Stomach (tissue), 9 donors: Measurements from ENCODE around the gene ROPN1. TPM values are rescaled to one million over a fixed set of nuclear protein-coding genes. Genes with fewer than 3 reads are reported as not detected.
"Not testable (repeated sequence)": the region's sequence is repeated elsewhere in the genome, so short reads cannot be mapped to it uniquely, and the experiment has no call there.

Source experiments
- DNase-seq, 2 donors: peaks; one replicate each; pipeline versions ENCODE4 v3.0.0 to v3.0.0-alpha.2; 2013 to 2019
- H3K27ac ChIP-seq, 5 donors: fragments of 200-600 bp in 4 of 5; sonication (generic) in 4 of 5; one replicate each; pipeline ENCODE4 v1.5.1; 2013 to 2019; ENCODE audit warnings: mild to moderate bottlenecking in 1 of 5, moderate library complexity in 1 of 5
- H3K27me3 ChIP-seq, 3 donors: fragments of 200-600 bp; sonication (generic); one replicate each; pipeline ENCODE4 v1.5.1; 2017 to 2019; ENCODE audit warnings: mixed run types in 1 of 3
- H3K36me3 ChIP-seq, 4 donors: fragments of 200-600 bp; sonication (generic); 1 replicate in 3 of 4; 2 replicates in 1 of 4; pipeline ENCODE4 v1.5.1; 2016 to 2019
- H3K4me1 ChIP-seq, 4 donors: fragments of 200-600 bp; sonication (generic); one replicate each; pipeline ENCODE4 v1.5.1; 2016 to 2019
- H3K4me3 ChIP-seq, 4 donors: fragments of 200-600 bp; sonication (generic) in 3 of 4; one replicate each; pipeline ENCODE4 v1.5.1; 2016 to 2019; ENCODE audit warnings: mild to moderate bottlenecking in 1 of 4
- H3K9me3 ChIP-seq, 4 donors: fragments of 200-600 bp; sonication (generic); one replicate each; pipeline ENCODE4 v1.5.1; 2016 to 2019
- EP300 ChIP-seq: sonication (generic); formaldehyde crosslinking; IDR thresholded peaks from one replicate; pipeline ENCODE4 v1.6.1; 2017; ENCODE audit warnings: antibody characterized with exemption
- POLR2A ChIP-seq, 4 donors: fragments of 450-650 bp; IDR thresholded peaks; one replicate each; pipeline ENCODE4 v1.6.1; 2016; ENCODE audit warnings: antibody characterized with exemption in 4 of 4, control low read depth in 2 of 4, mild to moderate bottlenecking in 1 of 4, moderate library complexity in 1 of 4
- POLR2AphosphoS5 ChIP-seq, 3 donors: sonication (generic); formaldehyde crosslinking; IDR thresholded peaks; one replicate each; pipeline ENCODE4 v1.6.1; 2016; ENCODE audit warnings: antibody characterized with exemption in 3 of 3
- WGBS, 5 donors: extraction: QIAGEN DNeasy Blood & Tissue Kit in 3 of 5; methylation state at CpG; one replicate each; pipeline versions ENCODE4 v1.1.5 to v1.1.7; 2013 to 2018; 5-methylcytosine and 5-hydroxymethylcytosine counted together
- intact Hi-C: fragments of 100-400 bp; cut with DNase I; formaldehyde crosslinking; loops from one replicate; pipeline ENCODE4 v1.15.1; 2023; ENCODE audit warnings: low total_unique reads
- polyA plus RNA-seq, 3 donors: library from polyadenylated mRNA; stranded (reverse); fragments of 200-250 nt; gene quantifications; one replicate each; pipeline ENCODE4 v1.2.3, GENCODE V29; 2013
- total RNA-seq, 5 donors: library from RNA; depleted of rRNA; stranded (reverse); fragments of >200 nt; gene quantifications; one replicate each; pipeline versions ENCODE4 v1.1.0 to v1.2.3, GENCODE V29; 2014 to 2016
- TF ChIP-seq, protein P1 (sequence below), 7 experiments: fragments of 450-650 bp in 4 of 7; fragments of 200-600 bp in 3 of 7; sonication (generic) in 3 of 7; IDR thresholded peaks; one replicate each; pipeline ENCODE4 v1.5.1; 2016 to 2019; ENCODE audit warnings: antibody characterized with exemption in 7 of 7, control low read depth in 2 of 7, mild to moderate bottlenecking in 1 of 7
- donor health status: healthy with polysubstance abuse.
- donor health status: Bipolar disorder and iron deficiency.
- donor health status: healthy.

Gene ROPN1
- total and polyA plus RNA-seq, 8 donors: 0.15 to 0.55 TPM; not detected in 6

DNA sequence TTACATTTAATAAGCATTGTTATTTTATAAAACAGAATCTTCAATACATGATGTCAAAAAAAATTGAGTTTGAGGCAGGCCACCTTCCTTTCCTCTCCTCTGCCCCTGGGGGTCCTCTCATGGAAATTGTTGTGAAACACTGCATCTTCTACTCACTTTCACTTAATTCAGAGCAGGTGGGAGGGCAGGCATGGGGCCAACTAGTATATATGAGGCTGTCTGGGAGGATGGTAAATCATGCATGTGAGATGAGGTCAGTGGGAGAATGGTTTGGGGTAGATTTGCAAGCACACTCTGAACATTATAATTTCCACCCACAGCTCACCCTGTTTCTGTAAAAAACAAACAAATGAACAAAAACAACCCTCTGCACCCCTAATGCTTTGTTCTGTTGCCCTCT, 20.5 kb downstream of the ROPN1 start:
- Histone ChIP-seq H3K4me3 (no peak overlapping the region), H3K9me3 (no peaks in the 10 kb centered on the region), H3K27ac (no peak overlapping the region), H3K36me3 (no peaks in the 10 kb centered on the region), H3K27me3 (peaks cover 0 to 6% (median 0%) of the 10 kb centered on the region in 3 donors), H3K4me1 (no peaks in the 10 kb centered on the region)
- DNase-seq: no peak
- intact Hi-C loops: no loop called here
- TF ChIP-seq POLR2A (IDR thresholded peaks at IDR 0.05): no peak
- no peak for TF ChIP-seq POLR2AphosphoS5 (IDR thresholded peaks at IDR 0.05)
- TF ChIP-seq EP300: no peak
- TF ChIP-seq, protein P1, sequence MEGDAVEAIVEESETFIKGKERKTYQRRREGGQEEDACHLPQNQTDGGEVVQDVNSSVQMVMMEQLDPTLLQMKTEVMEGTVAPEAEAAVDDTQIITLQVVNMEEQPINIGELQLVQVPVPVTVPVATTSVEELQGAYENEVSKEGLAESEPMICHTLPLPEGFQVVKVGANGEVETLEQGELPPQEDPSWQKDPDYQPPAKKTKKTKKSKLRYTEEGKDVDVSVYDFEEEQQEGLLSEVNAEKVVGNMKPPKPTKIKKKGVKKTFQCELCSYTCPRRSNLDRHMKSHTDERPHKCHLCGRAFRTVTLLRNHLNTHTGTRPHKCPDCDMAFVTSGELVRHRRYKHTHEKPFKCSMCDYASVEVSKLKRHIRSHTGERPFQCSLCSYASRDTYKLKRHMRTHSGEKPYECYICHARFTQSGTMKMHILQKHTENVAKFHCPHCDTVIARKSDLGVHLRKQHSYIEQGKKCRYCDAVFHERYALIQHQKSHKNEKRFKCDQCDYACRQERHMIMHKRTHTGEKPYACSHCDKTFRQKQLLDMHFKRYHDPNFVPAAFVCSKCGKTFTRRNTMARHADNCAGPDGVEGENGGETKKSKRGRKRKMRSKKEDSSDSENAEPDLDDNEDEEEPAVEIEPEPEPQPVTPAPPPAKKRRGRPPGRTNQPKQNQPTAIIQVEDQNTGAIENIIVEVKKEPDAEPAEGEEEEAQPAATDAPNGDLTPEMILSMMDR (IDR thresholded peaks at IDR 0.05): no peak

DNA sequence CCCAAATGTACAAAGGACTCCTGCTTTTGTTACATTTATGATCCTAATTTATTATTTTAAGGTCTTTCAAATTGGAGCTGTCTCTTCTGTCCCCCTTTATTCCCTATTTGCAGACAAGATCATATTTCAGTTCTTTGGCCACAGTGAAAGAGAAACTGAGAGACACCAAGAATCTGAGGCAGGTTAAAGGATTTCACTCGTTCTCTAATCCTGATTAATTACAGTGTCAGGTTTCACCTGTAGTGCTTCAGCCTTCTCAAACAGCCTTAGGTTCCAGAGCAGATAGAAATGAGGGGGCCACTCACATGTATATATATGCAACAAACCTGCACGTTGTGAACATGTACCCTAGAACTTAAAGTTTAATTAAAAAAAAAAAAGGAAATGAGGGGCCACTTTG, 24.7 kb downstream of the ROPN1 start:
- DNase-seq, intact Hi-C loops, H3K4me1 ChIP-seq, H3K9me3 ChIP-seq, H3K27ac ChIP-seq, H3K36me3 ChIP-seq, H3K4me3 ChIP-seq, H3K27me3 ChIP-seq: not testable (repeated sequence)
- 18 to 27% (median 26%) methylated on average over 2 of the region's 2 CpGs for WGBS, 5 donors

DNA sequence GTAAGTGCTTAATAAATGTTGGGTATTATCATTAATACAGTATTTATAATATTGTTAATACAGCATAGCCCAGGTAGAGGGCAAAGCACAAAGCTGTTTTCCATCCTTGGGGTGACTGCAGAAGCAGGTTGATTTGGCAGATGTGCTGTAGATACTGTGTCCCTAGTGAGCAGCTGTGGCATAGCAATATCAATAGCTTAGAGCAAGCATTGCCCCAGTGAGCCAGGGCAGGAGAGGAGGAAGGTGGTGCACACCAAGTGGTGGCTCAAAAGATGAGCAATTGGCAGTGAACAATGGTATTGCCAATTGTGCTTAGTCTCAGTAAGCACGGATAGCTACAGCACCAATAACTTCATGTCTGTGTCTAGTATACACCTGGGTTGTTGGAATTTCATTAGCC, 25.1 kb downstream of the ROPN1 start:
- DNase-seq, H3K27me3 ChIP-seq, H3K4me1 ChIP-seq, intact Hi-C loops, H3K4me3 ChIP-seq, H3K27ac ChIP-seq, H3K9me3 ChIP-seq, H3K36me3 ChIP-seq: not testable (repeated sequence)
- WGBS, 5 donors: 46 to 83% (median 55%) methylated on average over 1 of the region's 1 CpG

DNA sequence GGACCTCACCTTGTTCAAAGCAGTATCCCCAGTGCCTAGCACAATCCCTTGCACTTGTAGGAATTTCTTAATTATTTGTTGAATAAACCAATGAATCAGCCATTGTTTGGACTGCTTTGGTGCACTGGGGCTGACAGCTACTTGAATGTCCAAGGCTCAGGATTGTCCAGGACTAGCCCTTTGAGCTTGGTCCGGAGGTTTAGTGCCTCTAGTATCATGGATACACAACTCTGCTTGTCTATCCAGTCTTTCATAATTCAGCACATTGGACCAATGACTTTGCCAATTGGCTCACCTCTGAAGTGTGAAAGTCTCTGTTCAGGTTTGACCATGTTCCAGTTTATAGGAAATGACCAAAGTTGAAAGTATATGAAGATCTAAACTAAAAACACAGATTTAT, 27.1 kb downstream of the ROPN1 start:
- intact Hi-C loops, H3K4me3 ChIP-seq, H3K27ac ChIP-seq, H3K36me3 ChIP-seq, H3K9me3 ChIP-seq, DNase-seq, H3K27me3 ChIP-seq: not testable (repeated sequence)
- WGBS, 5 donors: 71 to 91% (median 83%) methylated on average over 1 of the region's 1 CpG
- peaks cover 4 to 17% (median 8%) of the 10 kb centered on the region in 4 donors for H3K4me1 ChIP-seq

DNA sequence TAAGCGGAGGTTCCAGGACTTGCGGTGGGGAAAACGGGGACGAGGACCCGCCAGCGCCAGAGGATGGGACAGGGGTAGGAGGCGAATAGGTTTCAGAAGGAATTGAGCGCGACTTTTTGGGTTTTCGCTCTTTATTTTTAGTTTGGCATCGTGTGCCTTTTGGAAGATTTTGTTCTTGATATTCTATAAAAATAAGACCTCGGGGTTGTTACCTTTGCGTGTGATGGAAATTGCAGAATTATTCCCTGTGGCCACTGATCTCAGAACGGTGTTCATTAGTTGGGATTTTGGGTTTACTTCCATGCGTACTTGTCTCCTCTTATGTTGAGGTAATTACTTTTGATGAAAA, 30.4 kb downstream of the ROPN1 start:
- WGBS, 5 donors: 4 to 8% (median 7%) methylated on average over 15 of the region's 15 CpGs
- no peaks in the 10 kb centered on the region for H3K36me3 ChIP-seq
- peak overlapping the region; percentile 65 to 85 (median 72) for H3K4me3 ChIP-seq
- no peaks in the 10 kb centered on the region for H3K9me3 ChIP-seq
- no peaks in the 10 kb centered on the region for H3K27me3 ChIP-seq
- TF ChIP-seq POLR2A (IDR thresholded peaks at IDR 0.05) (no peak), EP300 (no peak), POLR2AphosphoS5 (IDR thresholded peaks at IDR 0.05) (no peak)
- TF ChIP-seq, protein P1 (IDR thresholded peaks at IDR 0.05): no peak
- H3K4me1 ChIP-seq: peaks cover 7 to 17% (median 9%) of the 10 kb centered on the region in 4 donors
- intact Hi-C loops: no loop called here
- no peak for DNase-seq
- H3K27ac ChIP-seq: peak overlapping the region; percentile 74 to 90 (median 89)

DNA sequence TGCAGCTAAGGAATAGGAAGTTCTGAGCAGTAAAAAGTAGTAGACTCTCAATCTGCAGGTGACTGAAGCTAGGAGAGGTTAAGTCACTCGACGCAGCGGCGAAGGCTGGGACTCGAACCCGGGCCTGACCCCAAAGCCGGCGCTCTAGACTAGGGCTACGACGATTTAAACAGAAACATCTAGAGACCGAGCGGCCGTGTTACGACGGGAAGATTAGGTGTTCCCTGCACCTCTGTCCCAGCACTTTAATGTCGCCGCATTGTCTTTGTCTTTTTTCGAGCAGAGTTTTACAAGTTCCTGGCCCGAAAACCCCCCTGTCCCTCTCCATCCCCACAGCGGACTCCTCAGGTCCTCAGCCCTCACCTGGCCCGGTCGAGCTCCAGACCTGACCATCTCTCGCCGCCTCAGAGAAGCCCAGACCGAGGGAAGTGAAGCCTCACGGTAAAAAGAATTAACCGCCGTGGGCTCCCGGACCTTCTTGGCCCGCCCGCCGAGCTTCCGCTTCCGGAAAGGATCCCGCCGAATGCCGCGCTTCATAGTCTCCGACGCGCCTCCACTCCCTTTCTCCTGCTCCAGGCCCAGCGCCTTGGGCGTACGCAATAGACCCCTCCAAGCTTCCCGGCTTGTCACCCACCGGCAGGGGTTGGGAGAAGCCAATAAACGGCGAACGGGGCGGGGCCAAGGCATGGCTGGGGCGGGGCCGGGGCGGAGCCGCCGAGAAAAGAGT, 31.0 kb downstream of the ROPN1 start, which contains the start of gene CCDC14:
Gene CCDC14, minus strand, starts transcription at position 449 of the 727 bp plus-strand sequence. Its CDS starts 56 bp downstream, at position 393.
- Histone ChIP-seq H3K27ac (peak within 1 kb of the TSS; percentile 74 to 90 (median 89)), H3K27me3 (no peaks in the 10 kb centered on the region), H3K9me3 (no peaks in the 10 kb centered on the region), H3K4me1 (peaks cover 7 to 17% (median 9%) of the 10 kb centered on the region in 4 donors), H3K36me3 (peaks cover 0 to under 1% (median 0%) of the 10 kb centered on the region in 4 donors), H3K4me3 (peak within 1 kb of the TSS; percentile 65 to 85 (median 72))
- peak; percentile 88 to 98 for DNase-seq
- 0 to 1% (median 0%) methylated on average over 53 to 55 of the region's 55 CpGs for whole genome bisulfite sequencing, 5 donors
- intact Hi-C loops: no loop called here
- no peak for TF ChIP-seq EP300
- TF ChIP-seq POLR2AphosphoS5 (IDR thresholded peaks at IDR 0.05): peak; percentile 82 to 90 (median 83)
- TF ChIP-seq POLR2A (IDR thresholded peaks at IDR 0.05): peak in 1 of 4 donors; percentile 45
